Left forelimb (tissue), 1 donor: Measurements from ENCODE around the gene RPUSD2.

ENCODE experiments used
- DNase-seq: peaks from one replicate; pipeline ENCODE4 v3.0.0-alpha.2; 2018; ENCODE audit warnings: low spot score

Gene RPUSD2

GRCh38 chr15:40623361-40623760 is 54.3 kb downstream of the RPUSD2 start:
- DNase-seq: no peak
